Karpas-422 (cell line): ENCODE results near the gene SLC35F1. TPM values are rescaled to one million over a fixed set of nuclear protein-coding genes. Genes with fewer than 3 reads are reported as not detected.

Experiments
- DNase-seq: peaks from one replicate; pipeline ENCODE4 v3.0.0-alpha.2; 2015
- H2AFZ ChIP-seq: fragments of 200-600 bp; sonication (generic); 2 replicates; pipeline ENCODE4 v1.6.1; 2014; ENCODE audit warnings: antibody characterized with exemption, low read length, mixed read lengths
- H3K27ac ChIP-seq: fragments of 200-600 bp; sonication (generic); 2 replicates; pipeline ENCODE4 v1.5.1; 2014; ENCODE audit warnings: mild to moderate bottlenecking, low read length, moderate library complexity
- H3K27me3 ChIP-seq: fragments of 200-600 bp; sonication (generic); 2 replicates; pipeline ENCODE4 v1.6.1; 2014; ENCODE audit warnings: low read length, mixed read lengths
- H3K36me3 ChIP-seq: fragments of 200-600 bp; sonication (generic); 2 replicates; pipeline ENCODE4 v1.6.1; 2014; ENCODE audit warnings: low read length, mixed read lengths; ENCODE audit not compliant: insufficient read depth
- H3K4me1 ChIP-seq: fragments of 200-600 bp; sonication (generic); 2 replicates; pipeline ENCODE4 v1.6.1; 2014; ENCODE audit warnings: mild to moderate bottlenecking, low read length, mixed read lengths
- H3K4me2 ChIP-seq: fragments of 200-600 bp; sonication (generic); 2 replicates; pipeline ENCODE4 v1.6.1; 2014; ENCODE audit warnings: low read length, low read depth, mild to moderate bottlenecking; ENCODE audit not compliant: poor library complexity, severe bottlenecking
- H3K4me3 ChIP-seq: fragments of 200-600 bp; sonication (generic); 2 replicates; pipeline ENCODE4 v1.5.1; 2014; ENCODE audit warnings: mild to moderate bottlenecking, antibody characterized with exemption, low read length, mixed read lengths
- H3K79me2 ChIP-seq: fragments of 200-600 bp; sonication (generic); 2 replicates; pipeline ENCODE4 v1.6.1; 2014; ENCODE audit warnings: mild to moderate bottlenecking, low read length, mixed read lengths
- H3K9ac ChIP-seq: fragments of 200-600 bp; sonication (generic); 2 replicates; pipeline ENCODE4 v1.6.0; 2014; ENCODE audit warnings: low read length
- H3K9me2 ChIP-seq: fragments of 200-600 bp; sonication (generic), shearing (Covaris generic); replicated peaks from 2 replicates; pipeline ENCODE4 v1.6.0; 2014; ENCODE audit warnings: mild to moderate bottlenecking, low read length, moderate library complexity; ENCODE audit not compliant: insufficient read depth
- H3K9me3 ChIP-seq: fragments of 300-700, 200-600 bp; sonication (generic); 2 replicates; pipeline ENCODE4 v1.6.1; 2014; ENCODE audit warnings: low read length, mixed read lengths
- H4K20me1 ChIP-seq: fragments of 200-600 bp; sonication (generic); 2 replicates; pipeline ENCODE4 v1.6.1; 2014; ENCODE audit warnings: mild to moderate bottlenecking, antibody characterized with exemption, low read length, low read depth; ENCODE audit not compliant: insufficient read depth
- total RNA-seq: library from RNA; depleted of rRNA; stranded (reverse); fragments of >200 nt; shearing (Covaris generic); gene quantifications from 2 replicates; pipeline ENCODE4 v1.2.3, GENCODE V29; 2014; ENCODE audit warnings: low replicate concordance

SLC35F1 gene
- total RNA-seq, 1 experiment from 2014 or later = not detected

- Histone ChIP-seq H2AFZ (no peak overlapping the region), H3K9ac (no peak overlapping the region), H3K4me3 (no peak overlapping the region), H3K4me2 (no peak overlapping the region), H3K9me2 (no peaks in the 10 kb centered on the region), H3K36me3 (no peaks in the 10 kb centered on the region), H3K27ac (no peak overlapping the region), H3K9me3 (no peaks in the 10 kb centered on the region), H3K79me2 (no peaks in the 10 kb centered on the region), H3K27me3 (no peaks in the 10 kb centered on the region), H4K20me1 (no peaks in the 10 kb centered on the region), H3K4me1 (peaks cover 9% of the 10 kb centered on the region)
- no peak for DNase-seq
These were observed 400.5 kb downstream of the SLC35F1 start for GRCh38 chr6:118307581-118307980.

GRCh38 chr6:118309337-118310093 is 402.5 kb downstream of the SLC35F1 start:
- H2AFZ ChIP-seq = no peak overlapping the region
- no peaks in the 10 kb centered on the region for H3K36me3 ChIP-seq
- H3K27me3 ChIP-seq = no peaks in the 10 kb centered on the region
- H3K4me2 ChIP-seq = no peak overlapping the region
- H3K4me1 ChIP-seq = peaks cover 9% of the 10 kb centered on the region
- no peaks in the 10 kb centered on the region for H4K20me1 ChIP-seq
- no peaks in the 10 kb centered on the region for H3K9me2 ChIP-seq
- no peak for DNase-seq
- H3K9ac ChIP-seq = no peak overlapping the region
- H3K79me2 ChIP-seq = no peaks in the 10 kb centered on the region
- H3K27ac ChIP-seq = no peak overlapping the region
- no peak overlapping the region for H3K4me3 ChIP-seq
- H3K9me3 ChIP-seq = no peaks in the 10 kb centered on the region

- no peak for DNase-seq
- no peaks in the 10 kb centered on the region for H3K4me1 ChIP-seq
- H3K36me3 ChIP-seq = no peaks in the 10 kb centered on the region
- H3K9me3 ChIP-seq = no peaks in the 10 kb centered on the region
- H3K79me2 ChIP-seq = no peaks in the 10 kb centered on the region
- no peak overlapping the region for H2AFZ ChIP-seq
- H3K27me3 ChIP-seq = no peaks in the 10 kb centered on the region
- H3K9me2 ChIP-seq = no peaks in the 10 kb centered on the region
- H3K9ac ChIP-seq = no peak overlapping the region
- H4K20me1 ChIP-seq = no peaks in the 10 kb centered on the region
- H3K4me3 ChIP-seq = no peak overlapping the region
- H3K27ac ChIP-seq = no peak overlapping the region
- H3K4me2 ChIP-seq = no peak overlapping the region
These were observed 406.1 kb downstream of the SLC35F1 start for GRCh38 chr6:118313208-118313607.

- Histone ChIP-seq H3K4me1 (no peaks in the 10 kb centered on the region), H3K79me2 (no peaks in the 10 kb centered on the region), H3K9ac (no peak overlapping the region), H3K4me2 (no peak overlapping the region), H3K27me3 (no peaks in the 10 kb centered on the region), H3K4me3 (no peak overlapping the region), H3K9me2 (no peaks in the 10 kb centered on the region), H2AFZ (no peak overlapping the region), H4K20me1 (no peaks in the 10 kb centered on the region), H3K9me3 (no peaks in the 10 kb centered on the region), H3K36me3 (no peaks in the 10 kb centered on the region), H3K27ac (no peak overlapping the region)
- DNase-seq = no peak
These were observed 406.7 kb downstream of the SLC35F1 start for GRCh38 chr6:118313762-118314161.

GRCh38 chr6:118316796-118317384 is 409.8 kb downstream of the SLC35F1 start:
- no peak overlapping the region for H2AFZ ChIP-seq
- no peak for DNase-seq
- no peak overlapping the region for H3K4me3 ChIP-seq

GRCh38 chr6:118317581-118318563 is 410.8 kb downstream of the SLC35F1 start:
- no peaks in the 10 kb centered on the region for H3K9me2 ChIP-seq
- H3K4me2 ChIP-seq = no peak overlapping the region
- H2AFZ ChIP-seq = no peak overlapping the region
- no peak overlapping the region for H3K9ac ChIP-seq
- H3K27ac ChIP-seq = no peak overlapping the region
- no peaks in the 10 kb centered on the region for H3K9me3 ChIP-seq
- H3K36me3 ChIP-seq = no peaks in the 10 kb centered on the region
- H3K79me2 ChIP-seq = no peaks in the 10 kb centered on the region
- no peak overlapping the region for H3K4me3 ChIP-seq
- no peak for DNase-seq
- H3K4me1 ChIP-seq = no peaks in the 10 kb centered on the region
- H4K20me1 ChIP-seq = no peaks in the 10 kb centered on the region
- H3K27me3 ChIP-seq = no peaks in the 10 kb centered on the region

More at GRCh38 chr6:118316796-118317384, 409.8 kb downstream of the SLC35F1 start:
- no peaks in the 10 kb centered on the region for H3K27me3 ChIP-seq
- H3K4me2 ChIP-seq = no peak overlapping the region
- H3K9me2 ChIP-seq = no peaks in the 10 kb centered on the region
- no peaks in the 10 kb centered on the region for H4K20me1 ChIP-seq
- H3K36me3 ChIP-seq = no peaks in the 10 kb centered on the region
- no peak overlapping the region for H3K27ac ChIP-seq
- no peaks in the 10 kb centered on the region for H3K9me3 ChIP-seq
- H3K9ac ChIP-seq = no peak overlapping the region
- H3K79me2 ChIP-seq = no peaks in the 10 kb centered on the region
- no peaks in the 10 kb centered on the region for H3K4me1 ChIP-seq

- H3K9me3 ChIP-seq = no peaks in the 10 kb centered on the region
- H3K4me1 ChIP-seq = no peaks in the 10 kb centered on the region
- H2AFZ ChIP-seq = no peak overlapping the region
- H3K36me3 ChIP-seq = no peaks in the 10 kb centered on the region
- no peaks in the 10 kb centered on the region for H4K20me1 ChIP-seq
- H3K9me2 ChIP-seq = no peaks in the 10 kb centered on the region
- no peak overlapping the region for H3K9ac ChIP-seq
- no peaks in the 10 kb centered on the region for H3K79me2 ChIP-seq
- no peak for DNase-seq
- H3K27me3 ChIP-seq = no peaks in the 10 kb centered on the region
- no peak overlapping the region for H3K4me3 ChIP-seq
- no peak overlapping the region for H3K27ac ChIP-seq
- no peak overlapping the region for H3K4me2 ChIP-seq
These were observed 411.6 kb downstream of the SLC35F1 start for GRCh38 chr6:118318648-118319047.

GRCh38 chr6:118319416-118319815 is 412.4 kb downstream of the SLC35F1 start:
- no peaks in the 10 kb centered on the region for H3K9me3 ChIP-seq
- H3K27me3 ChIP-seq = no peaks in the 10 kb centered on the region
- no peak for DNase-seq
- H4K20me1 ChIP-seq = no peaks in the 10 kb centered on the region
- H3K9me2 ChIP-seq = no peaks in the 10 kb centered on the region
- H3K4me2 ChIP-seq = no peak overlapping the region
- H3K79me2 ChIP-seq = no peaks in the 10 kb centered on the region
- H3K4me1 ChIP-seq = no peaks in the 10 kb centered on the region
- H3K9ac ChIP-seq = no peak overlapping the region
- H3K4me3 ChIP-seq = no peak overlapping the region
- H2AFZ ChIP-seq = no peak overlapping the region
- no peaks in the 10 kb centered on the region for H3K36me3 ChIP-seq
- no peak overlapping the region for H3K27ac ChIP-seq
